Epithelial cell of esophagus (primary cell): ENCODE results near the gene UMAD1.

ENCODE experiments used
- DNase-seq: peaks from one replicate; pipeline ENCODE4 v3.0.0; 2010; ENCODE audit warnings: low read depth
- H3K4me3 ChIP-seq: 2 replicates; pipeline ENCODE4 v1.5.1; 2011; ENCODE audit warnings: mild to moderate bottlenecking, low read length, control low read depth
- TF ChIP-seq, protein P1 (sequence below): IDR thresholded peaks from 2 replicates; pipeline ENCODE4 v1.5.1; 2011; ENCODE audit warnings: low read depth, mild to moderate bottlenecking, low read length, control low read depth, inconsistent platforms; ENCODE audit not compliant: insufficient read depth; ENCODE audit errors: missing control alignments

Gene UMAD1

GRCh38 chr7:7772397-7772821 lies 131.9 kb downstream of the UMAD1 start:
- TF ChIP-seq, protein P1, sequence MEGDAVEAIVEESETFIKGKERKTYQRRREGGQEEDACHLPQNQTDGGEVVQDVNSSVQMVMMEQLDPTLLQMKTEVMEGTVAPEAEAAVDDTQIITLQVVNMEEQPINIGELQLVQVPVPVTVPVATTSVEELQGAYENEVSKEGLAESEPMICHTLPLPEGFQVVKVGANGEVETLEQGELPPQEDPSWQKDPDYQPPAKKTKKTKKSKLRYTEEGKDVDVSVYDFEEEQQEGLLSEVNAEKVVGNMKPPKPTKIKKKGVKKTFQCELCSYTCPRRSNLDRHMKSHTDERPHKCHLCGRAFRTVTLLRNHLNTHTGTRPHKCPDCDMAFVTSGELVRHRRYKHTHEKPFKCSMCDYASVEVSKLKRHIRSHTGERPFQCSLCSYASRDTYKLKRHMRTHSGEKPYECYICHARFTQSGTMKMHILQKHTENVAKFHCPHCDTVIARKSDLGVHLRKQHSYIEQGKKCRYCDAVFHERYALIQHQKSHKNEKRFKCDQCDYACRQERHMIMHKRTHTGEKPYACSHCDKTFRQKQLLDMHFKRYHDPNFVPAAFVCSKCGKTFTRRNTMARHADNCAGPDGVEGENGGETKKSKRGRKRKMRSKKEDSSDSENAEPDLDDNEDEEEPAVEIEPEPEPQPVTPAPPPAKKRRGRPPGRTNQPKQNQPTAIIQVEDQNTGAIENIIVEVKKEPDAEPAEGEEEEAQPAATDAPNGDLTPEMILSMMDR = no peak
- H3K4me3 ChIP-seq = peak overlapping the region; percentile 35
- DNase-seq = peak; percentile 95

- DNase-seq = no peak
- H3K4me3 ChIP-seq = no peak overlapping the region
- TF ChIP-seq, protein P1 = no peak
Measured at GRCh38 chr7:7773334-7774309, 133.1 kb downstream of the UMAD1 start.

- TF ChIP-seq, protein P1 = no peak
- DNase-seq = no peak
- H3K4me3 ChIP-seq = no peak overlapping the region
Measured at GRCh38 chr7:7779888-7780287, 139.3 kb downstream of the UMAD1 start.

GRCh38 chr7:7783001-7783400 lies 142.4 kb downstream of the UMAD1 start:
- no peak overlapping the region for H3K4me3 ChIP-seq
- no peak for DNase-seq
- TF ChIP-seq, protein P1 = no peak

- no peak overlapping the region for H3K4me3 ChIP-seq
- TF ChIP-seq, protein P1 = no peak
- no peak for DNase-seq
Measured at GRCh38 chr7:7785344-7785973, 144.9 kb downstream of the UMAD1 start.

DNA sequence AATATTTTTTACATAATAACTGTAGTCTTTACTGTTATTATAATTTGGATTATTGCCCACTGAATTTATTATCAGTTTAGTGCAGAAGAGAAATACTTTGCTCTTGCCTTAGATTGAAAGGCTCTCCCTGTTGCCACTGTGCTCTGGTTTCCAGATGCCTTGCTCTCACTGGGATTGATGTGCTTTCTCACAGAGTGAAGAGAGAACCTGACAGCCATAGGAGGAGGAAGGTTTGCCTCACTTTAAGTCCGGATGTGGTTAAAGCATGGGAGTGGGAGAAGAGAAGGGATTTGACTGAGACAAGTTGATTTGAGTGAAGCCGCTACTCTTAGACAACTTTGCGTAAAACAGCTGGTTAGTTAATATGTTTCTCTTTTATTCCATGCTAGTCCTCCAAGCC lies 146.0 kb downstream of the UMAD1 start:
- TF ChIP-seq, protein P1 = no peak

More for the DNA sequence above, 146.0 kb downstream of the UMAD1 start:
- no peak overlapping the region for H3K4me3 ChIP-seq
- DNase-seq = no peak
